ENCODE results near the gene PPP1R18.

Gene PPP1R18

DNA sequence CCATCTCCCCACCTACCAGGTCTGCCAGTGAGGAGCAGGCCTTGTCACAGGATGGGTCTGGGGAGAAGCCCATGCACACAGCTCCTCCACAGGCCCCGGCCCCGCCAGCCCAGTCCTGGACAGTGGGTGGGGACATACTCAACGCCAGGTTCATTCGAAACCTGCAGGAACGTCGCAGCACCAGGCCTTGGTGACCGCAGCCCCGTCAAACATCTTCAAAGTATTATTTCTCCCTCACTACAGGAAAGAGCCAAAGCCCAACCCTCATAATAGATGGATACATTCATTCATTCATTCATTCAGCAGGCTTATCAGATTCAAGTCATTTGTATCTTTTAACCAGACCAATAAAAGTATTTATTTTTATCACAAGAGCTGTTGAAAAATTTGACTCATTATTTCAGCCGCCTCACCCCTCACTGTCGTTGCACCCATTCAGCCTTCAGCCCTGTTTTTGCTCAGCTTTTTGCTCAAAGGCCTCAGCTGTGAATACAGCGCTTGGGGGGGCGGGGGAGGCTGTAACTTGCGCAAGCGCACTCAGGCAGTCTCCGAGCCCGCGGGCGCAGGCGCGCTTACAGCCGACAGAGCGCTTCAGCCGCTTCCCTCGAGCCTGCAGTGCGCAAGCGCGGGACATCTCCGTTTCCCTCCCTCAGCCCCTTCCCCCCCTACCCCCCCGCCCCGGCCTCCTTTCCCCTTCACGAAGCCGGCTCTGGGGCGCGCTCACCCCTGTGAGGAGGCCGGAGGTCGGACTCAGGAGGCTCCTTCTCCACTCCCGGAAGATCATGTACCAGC is 39.8 kb downstream of the PPP1R18 start, which contains the start of gene C6orf136:
C6orf136 (plus strand) TSS at position 684 of the 792 bp plus-strand sequence; CDS start at position 783, 99 bp downstream.
- TF ChIP-seq ZNF274 (IDR thresholded peaks at IDR 0.05; ENCODE audit: low read depth, low read length), result no peak
- peak within 1 kb of the TSS; percentile 90 for H3K4me3 ChIP-seq (ENCODE audit: low read length)

DNA sequence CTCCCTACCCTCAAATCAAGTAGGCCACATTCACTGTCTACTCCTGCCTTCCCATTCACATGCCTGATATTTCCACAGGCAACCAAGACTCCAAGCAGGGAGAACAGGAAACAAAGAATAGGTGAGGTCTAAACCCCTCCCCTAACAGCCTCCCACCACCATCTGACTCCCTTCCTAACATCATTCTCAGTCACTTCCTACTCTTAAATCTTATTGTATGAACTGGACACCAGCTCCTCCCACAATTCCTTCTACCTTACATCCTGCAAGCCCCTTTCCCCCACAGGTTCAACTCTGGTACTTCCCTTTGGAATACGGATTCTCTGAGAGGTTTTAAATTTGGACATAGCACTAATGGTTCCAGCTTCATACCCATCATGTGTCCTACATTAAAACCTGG is 40.5 kb downstream of the PPP1R18 start:
- no peak overlapping the region for H3K4me3 ChIP-seq (ENCODE audit: low read length)
- TF ChIP-seq ZNF274 (IDR thresholded peaks at IDR 0.05; ENCODE audit: low read depth, low read length), result no peak

DNA sequence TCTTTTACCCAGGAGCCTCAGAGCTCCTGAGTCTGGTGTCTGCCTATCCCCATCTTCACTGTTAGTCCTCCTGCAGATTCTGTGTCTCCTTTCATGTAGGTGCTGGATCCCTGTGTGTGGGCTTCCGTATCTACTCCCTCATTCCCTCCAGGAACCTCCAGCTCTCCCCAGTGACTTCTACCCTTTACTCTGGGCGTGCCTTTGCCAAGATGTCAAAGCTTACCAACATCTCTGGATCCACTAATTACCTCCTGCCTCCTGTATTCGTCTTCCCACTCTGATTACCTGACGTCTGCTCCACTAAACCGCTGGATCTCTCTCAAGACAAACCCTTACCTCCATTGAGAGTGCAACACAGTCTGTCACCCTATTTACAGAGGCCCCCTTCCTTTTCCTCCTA is 41.7 kb downstream of the PPP1R18 start:
- H3K4me3 ChIP-seq (ENCODE audit: low read length), result no peak overlapping the region
- no peak for TF ChIP-seq ZNF274 (IDR thresholded peaks at IDR 0.05; ENCODE audit: low read depth, low read length)

DNA sequence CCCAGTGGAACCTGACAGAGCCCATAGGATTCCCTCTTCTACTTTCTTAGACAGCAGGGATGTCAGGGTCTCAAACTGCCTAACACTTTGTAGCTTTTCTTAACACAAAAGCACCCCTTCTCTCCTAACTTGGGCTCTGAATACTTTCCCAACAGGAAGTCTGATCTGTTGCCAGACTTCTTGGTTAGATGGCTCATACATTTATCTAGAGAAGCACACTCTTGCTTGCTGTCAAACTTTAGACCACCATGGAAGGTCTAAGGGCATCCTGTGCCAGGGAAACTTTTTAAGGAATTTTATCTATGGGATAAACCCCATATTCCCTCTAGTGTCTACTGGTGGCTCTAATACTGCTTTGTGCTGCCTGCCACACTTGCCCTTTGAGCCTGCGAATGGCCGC is 42.8 kb downstream of the PPP1R18 start:
- TF ChIP-seq ZNF274 (IDR thresholded peaks at IDR 0.05; ENCODE audit: low read depth, low read length), result no peak
- H3K4me3 ChIP-seq (ENCODE audit: low read length), result no peak overlapping the region

DNA sequence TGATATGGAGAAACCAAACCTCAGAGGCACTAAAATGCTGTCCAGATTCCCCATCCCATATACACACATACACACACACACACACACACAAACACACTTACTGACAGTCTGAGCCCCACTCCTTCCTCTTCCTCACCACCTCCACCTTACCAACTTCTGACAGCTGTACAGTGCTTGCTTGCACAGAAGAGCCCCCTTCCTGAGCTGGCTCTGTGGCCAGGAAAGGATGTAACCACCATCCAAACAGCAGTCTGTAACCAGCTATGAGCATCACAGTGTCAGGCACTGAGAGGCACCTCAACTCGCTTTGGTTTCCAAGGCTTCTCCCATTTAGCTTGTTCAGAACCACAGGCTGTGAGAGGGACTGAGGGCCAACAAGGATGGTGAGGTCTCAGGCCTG is 45.4 kb downstream of the PPP1R18 start:
- H3K4me3 ChIP-seq (ENCODE audit: low read length), result no peak overlapping the region
- no peak for TF ChIP-seq ZNF274 (IDR thresholded peaks at IDR 0.05; ENCODE audit: low read depth, low read length)

DNA sequence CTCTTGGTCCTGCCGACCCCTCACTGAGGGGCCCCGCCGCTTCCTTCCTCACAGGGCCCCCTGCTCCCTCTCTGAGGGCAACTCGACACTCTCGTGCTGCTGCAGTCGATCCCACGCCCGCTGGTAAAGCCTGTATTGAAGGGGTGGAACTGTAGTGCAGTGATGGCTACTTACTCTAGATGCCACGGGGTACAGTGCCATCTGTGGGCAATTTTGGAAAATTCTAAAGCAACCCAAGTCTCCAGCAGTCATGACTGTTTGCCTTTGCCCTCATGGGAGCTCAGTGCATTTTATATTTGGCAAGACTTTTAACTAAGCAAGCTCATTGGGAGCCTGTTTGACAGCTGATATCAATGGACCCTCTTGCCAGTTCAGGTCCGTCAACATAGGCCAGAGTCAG is 46.0 kb downstream of the PPP1R18 start:
- no peak overlapping the region for H3K4me3 ChIP-seq (ENCODE audit: low read length)

DNA sequence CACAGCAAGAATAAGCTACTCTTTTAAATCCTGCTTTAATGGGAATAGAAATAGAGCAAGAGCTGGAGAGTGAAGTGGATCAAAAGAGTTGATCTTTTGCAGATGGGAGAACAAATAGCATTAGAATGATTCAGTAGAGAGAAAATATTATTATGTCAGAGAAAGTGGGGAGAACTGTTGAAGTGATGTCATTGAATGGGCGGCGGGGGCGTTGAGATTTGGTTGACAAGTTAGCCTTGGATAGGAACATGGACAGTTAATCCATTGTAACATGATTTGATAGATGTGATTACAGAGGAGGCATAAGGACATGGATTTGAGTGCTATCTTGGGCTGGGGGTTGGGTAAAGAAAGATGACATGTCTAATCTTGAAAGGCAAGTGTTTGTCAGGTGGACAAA is 50.6 kb downstream of the PPP1R18 start:
- no peak for TF ChIP-seq ZNF274 (IDR thresholded peaks at IDR 0.05; ENCODE audit: low read depth, low read length)
- no peak overlapping the region for H3K4me3 ChIP-seq (ENCODE audit: low read length)

More for the DNA sequence above, 46.0 kb downstream of the PPP1R18 start:
- no peak for TF ChIP-seq ZNF274 (IDR thresholded peaks at IDR 0.05; ENCODE audit: low read depth, low read length)

DNA sequence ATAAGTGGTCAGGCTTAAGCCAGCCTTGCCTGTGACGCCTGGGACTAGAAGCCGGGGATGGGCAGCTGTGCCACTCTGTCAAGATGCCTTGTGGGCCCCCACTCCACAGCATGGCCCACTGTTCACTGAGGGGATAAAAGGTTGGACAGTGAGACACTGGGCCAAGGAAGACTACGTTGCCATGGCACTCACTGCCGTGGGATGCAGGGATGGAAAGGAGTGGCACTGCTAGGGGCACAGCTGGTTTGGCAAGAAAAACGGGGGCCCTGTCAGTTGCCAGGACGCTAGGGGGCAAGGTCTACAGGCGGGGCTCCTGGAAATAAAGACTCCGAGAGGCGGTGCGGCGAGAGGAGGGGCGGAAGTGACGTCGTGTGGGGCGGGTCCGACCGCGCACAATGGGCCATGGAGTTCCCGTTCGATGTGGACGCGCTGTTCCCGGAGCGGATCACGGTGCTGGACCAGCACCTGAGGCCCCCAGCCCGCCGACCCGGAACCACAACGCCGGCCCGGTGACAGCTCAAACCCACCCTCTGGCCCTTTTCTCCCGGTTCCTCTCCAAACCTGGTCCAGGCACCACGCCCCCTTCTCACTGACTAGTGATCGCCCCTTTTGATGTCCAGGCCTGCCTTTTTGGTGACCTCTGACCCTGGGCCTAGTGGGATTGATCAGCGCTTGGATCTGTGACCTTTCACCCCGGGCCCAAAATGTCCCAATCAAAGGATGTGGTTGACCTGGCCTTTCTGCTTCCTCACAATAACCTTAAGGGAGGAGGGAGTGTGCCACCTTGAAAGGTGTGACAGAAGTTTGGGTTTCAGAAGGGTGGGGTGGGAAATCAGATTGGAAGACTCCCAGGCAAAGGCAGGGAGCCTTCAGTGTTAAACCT is 59.7 kb downstream of the PPP1R18 start, which contains the start of gene ATAT1:
ATAT1 (plus strand) TSS at position 391 of the 883 bp plus-strand sequence.
- peak within 1 kb of the TSS; percentile 79 for H3K4me3 ChIP-seq (ENCODE audit: low read length)
- TF ChIP-seq ZNF274 (IDR thresholded peaks at IDR 0.05; ENCODE audit: low read depth, low read length), result no peak
